ENCODE data around the gene LRRC1.
A peak's percentile ranks its signal among the peaks of the same experiment; 100 is the strongest.

The LRRC1 gene

DNA sequence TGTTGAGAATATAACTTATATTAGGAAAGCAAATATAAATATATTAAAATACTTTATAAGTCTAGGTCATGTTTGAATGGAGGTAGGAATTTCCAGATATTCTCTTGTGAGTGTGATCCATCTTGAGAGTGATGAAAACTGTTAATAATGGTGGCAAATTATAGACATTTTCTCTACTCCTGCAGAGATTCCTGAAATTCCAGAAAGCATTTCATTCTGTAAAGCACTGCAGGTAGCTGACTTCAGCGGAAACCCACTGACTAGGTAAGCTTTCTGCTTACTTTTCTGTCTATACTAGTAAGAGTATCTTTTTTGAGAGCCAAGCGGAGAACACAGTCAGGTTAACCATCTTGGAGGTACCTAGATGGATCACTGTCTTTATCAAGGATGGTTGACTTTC lies 84.0 kb downstream of the LRRC1 start:
- no peak for FAIRE-seq
- DNase-seq (ENCODE audit: low spot score), result no peak

DNA sequence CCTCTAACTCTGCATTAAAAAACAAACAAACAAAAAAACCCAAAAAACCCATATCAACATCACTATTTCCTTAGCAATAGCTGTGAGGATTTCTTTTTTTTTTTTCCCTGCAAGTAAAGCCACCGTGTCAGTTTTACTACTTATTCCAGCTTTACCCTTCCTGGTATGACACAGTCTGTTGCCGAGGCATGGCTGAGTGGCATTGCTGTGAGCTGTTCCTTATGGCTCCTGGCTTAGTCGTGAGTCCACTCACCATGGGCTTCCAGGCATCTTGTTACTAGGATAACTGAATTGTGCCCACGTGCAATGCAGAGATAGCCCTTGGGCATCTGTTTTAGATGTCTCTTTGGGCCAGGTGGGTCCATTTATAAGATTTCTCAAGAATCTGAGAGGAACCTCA lies 84.8 kb downstream of the LRRC1 start:
- FAIRE-seq (no peak), DNase-seq (ENCODE audit: low spot score) (peak; percentile 9)

DNA sequence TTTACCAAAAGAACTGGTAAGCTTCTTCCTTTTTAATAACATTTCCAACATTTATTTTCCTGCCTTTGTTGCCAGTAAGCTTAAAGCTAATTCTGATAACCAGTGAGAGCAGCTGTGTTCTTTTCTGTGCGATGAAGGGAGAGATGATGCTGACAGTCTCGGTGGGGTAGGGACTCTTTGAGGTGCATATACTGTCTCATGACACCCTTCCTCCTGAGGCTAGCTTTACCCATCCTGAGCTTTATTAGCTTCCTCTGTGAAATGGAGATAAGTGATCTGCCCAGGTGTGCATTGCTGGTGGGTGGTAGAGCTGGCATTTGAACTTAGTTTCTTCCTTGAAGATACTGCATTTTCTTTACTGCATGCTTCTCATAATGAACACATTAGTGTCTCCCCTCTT lies 92.5 kb downstream of the LRRC1 start:
- no peak for DNase-seq (ENCODE audit: low spot score)
- FAIRE-seq, result no peak

DNA sequence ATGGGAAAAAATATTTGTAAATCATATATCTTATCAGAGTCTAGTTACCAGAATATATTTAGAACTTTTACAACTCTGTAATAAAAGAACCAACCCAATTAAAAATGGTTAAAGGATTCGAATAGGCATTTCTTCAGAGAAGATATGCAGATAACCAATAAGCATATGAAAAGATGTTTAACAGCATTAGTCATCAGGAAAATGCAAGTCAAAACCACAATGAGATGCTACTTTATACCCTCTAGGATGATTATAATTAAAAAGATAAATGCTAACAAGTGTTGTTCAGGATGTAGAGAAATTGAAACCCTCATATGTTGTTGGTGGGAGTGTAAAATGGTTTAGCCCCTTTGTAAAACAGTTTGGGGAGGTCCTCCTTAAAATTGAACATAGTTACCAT lies 94.1 kb downstream of the LRRC1 start:
- FAIRE-seq, result no peak
- DNase-seq (ENCODE audit: low spot score), result no peak

DNA sequence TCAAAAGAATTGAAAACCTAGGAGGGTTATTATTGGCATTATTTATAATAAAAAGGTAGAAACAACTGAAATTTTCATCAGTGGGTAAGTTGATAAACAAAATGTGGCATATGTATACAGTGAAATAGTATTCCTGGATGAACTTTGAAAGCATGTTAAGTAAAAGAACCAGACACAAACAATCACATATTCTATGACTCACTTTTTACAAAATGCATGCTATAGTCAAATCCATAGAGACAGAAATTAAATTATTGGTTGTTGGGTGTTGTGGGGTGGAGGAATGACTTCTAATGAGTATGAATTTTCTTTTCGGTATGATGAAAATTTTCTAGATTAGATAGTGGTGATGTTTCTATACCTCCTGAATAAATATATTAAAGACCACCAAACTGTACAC lies 94.6 kb downstream of the LRRC1 start:
- no peak for FAIRE-seq
- no peak for DNase-seq (ENCODE audit: low spot score)

DNA sequence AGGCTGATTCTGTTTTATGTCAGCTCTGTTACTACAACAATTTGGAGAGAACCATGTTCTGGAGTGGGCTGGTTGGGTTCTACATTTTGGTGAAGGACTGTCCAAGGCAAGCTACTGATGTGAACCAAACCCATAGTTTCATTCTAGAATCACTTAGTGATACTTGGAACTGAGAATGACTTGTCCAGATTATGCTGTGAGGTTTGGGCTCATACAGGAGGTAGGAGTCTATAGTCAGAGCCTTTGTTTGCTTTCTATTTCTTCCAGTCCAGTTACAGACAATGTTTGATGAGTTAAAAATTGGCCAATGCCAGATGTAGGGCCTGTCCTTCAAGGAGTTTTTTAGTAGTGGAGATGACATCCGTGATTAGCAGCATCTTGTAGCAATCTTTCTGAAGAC lies 97.9 kb downstream of the LRRC1 start:
- no peak for FAIRE-seq

DNA sequence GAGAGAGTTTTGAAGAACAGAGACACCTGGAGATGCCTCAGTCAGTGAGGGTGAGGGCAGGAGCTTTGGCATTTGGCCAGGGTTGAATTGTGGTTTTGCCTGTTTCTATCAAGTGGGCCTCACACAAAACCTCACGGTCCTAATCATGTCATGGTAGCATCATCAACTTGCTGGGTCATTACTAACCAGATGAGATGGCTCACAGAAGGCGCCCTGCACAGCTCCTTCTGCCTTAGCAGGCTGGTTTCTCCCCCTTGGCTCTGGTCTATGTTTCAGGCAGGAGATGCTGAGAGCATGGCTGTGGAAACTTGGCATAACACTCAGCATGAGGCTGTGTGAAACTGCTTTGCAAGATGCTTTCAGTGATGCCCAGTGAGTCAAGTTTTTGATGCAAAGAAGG lies 99.3 kb downstream of the LRRC1 start:
- DNase-seq (ENCODE audit: low spot score) (peak; percentile 57), FAIRE-seq (peak; percentile 77)

More for the DNA sequence above, 97.9 kb downstream of the LRRC1 start:
- DNase-seq (ENCODE audit: low spot score), result no peak

DNA sequence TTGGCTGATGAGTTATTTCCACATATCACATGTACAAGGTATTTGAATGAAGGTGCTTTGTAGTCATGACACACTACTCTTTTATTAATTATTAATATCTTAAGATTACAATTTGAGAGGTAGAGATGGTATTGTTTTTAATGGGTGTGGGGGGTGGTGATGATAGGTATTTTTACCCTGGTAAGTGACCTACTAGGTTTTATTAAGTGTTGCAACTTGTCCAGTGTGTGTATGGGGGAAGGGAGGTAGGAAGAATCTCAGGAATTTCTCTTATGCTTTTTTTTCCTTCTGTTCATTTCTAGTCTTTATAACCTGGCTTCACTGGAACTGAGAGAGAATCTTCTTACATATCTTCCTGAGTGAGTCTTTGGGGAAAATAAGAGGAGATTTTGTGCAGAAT lies 101.4 kb downstream of the LRRC1 start:
- FAIRE-seq (peak; percentile 45), DNase-seq (ENCODE audit: low spot score) (no peak)

DNA sequence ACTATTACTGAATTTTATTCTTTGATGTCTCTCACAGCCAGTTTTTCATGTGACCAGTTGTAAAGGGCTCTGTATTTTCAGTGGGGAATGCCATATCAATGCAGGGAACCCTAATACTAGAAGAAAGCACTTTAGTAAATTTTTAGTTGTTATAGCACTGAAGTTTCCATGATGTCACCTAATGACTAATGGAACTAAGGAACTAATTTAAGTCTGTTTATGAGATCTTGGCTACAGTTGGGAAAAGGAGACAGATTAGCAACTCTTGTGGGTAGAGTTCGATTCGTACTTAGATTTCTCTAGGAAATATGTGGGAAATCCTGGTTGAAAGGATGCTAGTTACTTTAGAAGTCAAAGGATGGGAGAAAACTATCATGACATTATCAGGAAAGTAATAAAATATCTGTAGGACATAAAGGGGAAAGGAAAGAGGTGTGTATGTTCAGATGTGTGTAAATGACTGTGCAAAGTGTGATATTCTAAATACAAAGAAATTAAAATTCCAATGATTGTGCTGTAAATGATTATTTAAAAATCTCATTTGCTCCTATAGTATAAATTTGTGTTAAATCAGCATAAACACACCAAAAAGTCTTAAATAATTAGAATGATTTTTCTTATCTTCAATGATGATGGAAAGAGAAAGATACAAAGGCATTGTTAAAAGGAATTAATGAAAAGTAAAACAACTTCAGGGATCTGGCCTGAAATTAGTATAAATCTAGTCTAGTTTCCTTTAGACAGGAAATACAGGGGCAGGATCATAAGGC lies 103.4 kb downstream of the LRRC1 start:
- FAIRE-seq, result no peak
- DNase-seq (ENCODE audit: low spot score), result no peak

DNA sequence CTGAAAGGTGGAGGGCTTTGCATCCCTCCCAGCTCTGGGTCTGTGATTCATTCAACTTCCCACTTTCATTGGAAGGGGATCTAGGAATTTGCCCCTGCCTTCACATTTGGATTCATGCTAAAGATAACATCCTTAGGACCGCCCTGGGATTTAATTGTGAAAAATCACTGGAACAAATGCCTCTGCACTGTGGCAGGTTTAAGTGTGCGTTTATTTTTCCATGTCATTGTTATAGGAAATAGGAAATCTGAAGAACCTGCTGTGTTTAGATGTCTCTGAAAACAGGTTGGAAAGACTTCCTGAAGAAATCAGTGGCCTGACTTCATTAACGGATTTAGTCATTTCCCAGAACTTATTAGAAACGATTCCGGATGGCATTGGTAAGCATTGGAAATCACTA lies 104.7 kb downstream of the LRRC1 start:
- FAIRE-seq, result no peak
- no peak for DNase-seq (ENCODE audit: low spot score)

DNA sequence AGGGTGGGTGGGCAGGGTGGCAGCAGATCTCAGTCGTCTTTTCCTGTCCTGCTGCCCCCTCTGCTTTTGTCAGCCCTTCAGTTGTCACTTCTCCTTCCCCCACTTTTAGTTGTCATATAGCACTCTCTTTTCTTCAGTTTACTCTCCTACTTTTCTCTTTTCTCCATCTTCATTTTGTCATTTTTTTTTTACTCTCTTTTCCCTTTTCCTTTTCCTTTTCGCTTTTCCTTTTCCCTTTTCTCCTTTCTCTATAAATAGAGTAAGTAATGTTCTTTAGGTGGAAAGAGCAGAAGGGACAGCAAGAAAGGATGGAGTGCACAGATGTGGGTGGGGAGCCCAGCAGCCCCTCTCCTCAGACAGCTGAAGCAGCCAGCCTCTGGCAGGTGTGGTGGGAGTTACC lies 108.6 kb downstream of the LRRC1 start:
- DNase-seq (ENCODE audit: low spot score) (no peak), FAIRE-seq (no peak)

DNA sequence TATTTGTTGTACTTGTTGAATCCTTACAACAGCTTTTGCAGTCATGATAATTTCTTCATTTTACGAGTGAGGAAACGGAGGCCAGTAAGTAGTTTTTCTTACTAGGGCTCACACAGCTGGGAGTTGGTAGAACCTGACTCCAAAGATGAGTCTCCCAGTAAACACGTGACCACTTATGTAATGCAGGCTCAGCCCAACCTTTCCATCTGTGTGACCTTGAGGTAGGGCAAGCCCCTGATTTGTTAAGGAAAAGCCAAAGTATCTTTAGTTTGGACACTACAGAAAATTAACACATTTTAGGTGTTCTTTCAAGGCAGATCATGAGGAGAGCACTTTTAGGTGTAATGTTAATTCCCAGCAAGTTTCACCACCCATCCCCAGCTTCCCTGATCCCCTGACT lies 111.3 kb downstream of the LRRC1 start:
- FAIRE-seq, result no peak
- DNase-seq (ENCODE audit: low spot score), result no peak

DNA sequence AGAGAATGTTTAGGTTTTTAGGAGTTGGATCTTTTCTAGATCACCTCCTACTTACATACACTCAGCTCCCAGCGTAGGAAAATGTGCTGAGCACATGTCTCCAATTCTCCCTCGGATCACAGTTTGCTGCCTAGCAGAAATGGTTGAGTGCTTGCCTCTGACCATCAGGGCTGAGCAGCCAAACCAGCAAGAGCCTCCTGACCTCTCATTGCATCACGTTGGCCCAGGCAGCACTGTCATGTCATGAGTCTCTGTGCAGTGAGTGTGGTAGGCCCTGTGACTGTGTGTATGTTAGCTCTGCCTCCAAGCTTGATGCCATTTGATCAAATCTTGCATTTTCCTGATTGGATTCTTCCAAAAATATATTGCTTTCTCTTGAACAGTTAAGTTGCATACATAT lies 112.0 kb downstream of the LRRC1 start:
- FAIRE-seq (no peak), DNase-seq (ENCODE audit: low spot score) (no peak)

DNA sequence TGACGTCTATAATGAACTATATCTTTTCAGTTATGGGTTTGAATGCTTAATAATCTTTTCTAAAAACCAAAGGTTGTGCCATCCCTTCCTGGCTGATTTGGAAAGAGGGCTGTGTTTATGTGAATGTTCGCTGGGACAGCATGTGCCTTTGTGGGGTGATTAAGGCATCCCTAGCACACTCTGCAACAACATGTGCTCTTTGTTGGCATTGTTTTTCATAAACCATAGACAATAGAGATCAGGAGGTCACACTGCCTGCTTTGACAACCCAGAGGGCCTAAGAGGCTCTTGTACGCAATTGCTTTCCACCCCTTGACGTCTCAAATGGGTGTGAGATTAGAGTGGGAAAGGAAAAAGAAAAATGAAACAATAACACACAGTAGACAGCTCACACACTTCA lies 116.0 kb downstream of the LRRC1 start:
- DNase-seq (ENCODE audit: low spot score) (no peak), FAIRE-seq (no peak)

DNA sequence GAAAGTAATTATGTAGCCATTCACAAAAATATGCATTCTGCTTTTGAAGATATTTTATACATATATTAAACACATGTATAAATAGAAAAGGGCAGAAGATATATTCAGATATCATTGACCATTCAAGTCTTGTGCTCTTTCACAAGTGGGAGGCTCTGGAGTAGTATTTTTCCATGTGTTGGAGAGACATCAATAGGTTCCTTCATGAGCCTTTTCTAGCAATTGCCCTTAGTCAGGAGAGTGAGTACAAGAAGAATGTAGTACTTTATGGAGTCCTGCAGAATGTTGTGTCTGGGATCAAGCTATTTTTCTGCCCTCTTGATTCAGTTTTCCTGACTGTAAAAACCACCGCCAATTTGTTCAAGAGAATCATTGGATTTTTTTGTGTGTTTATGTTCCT lies 117.9 kb downstream of the LRRC1 start:
- no peak for FAIRE-seq

DNA sequence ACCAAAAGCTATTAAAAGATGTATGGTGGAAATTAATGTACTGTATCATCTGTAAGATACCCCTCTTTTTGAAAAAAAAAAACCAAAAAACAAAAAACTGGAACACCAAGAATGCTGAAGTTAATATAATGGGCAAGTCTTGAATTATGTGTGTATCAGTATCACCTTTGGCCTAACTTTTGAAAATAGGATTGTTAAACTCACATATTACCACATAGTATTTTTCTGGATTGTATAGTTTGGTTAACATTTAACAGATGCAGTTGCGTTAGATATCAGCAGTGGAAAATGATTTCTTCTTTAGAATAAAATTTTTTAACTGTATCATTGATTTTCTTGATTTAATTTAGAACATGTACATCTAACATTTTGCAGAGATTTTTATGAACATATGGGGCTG lies 118.5 kb downstream of the LRRC1 start:
- FAIRE-seq (no peak), DNase-seq (ENCODE audit: low spot score) (no peak)

More for the DNA sequence above, 117.9 kb downstream of the LRRC1 start:
- DNase-seq (ENCODE audit: low spot score), result no peak

DNA sequence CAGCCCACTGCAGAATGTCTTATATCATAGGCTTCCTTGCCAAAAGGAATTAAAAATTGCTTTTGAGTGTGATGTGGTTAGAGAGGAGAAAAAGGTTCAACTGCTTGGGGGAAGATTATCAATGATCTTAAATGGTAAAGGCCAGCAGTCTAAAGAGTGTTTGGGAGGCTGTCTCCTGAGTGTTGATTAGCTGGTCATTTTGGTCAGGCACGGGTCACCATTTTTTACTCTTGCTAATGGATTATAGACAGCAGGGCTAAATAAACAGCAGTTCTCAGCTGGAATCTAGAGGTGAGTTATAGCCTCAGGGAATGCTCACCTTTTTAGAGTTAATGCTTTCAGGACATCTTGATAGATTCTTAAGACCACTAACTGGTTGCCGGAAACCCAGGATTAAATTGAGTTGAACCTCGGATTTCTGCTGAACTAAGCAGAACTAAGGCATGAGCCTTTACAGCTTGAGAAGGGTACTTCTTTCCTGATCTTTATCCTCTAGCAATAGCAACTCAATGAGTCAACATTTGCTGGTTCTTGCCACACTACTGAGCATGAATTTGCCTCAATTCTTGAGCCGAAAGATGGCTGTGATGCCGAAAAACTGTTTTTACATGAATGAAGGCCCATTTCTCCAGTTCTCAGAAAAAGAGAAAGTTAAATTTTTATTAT lies 120.4 kb downstream of the LRRC1 start:
- no peak for FAIRE-seq

DNA sequence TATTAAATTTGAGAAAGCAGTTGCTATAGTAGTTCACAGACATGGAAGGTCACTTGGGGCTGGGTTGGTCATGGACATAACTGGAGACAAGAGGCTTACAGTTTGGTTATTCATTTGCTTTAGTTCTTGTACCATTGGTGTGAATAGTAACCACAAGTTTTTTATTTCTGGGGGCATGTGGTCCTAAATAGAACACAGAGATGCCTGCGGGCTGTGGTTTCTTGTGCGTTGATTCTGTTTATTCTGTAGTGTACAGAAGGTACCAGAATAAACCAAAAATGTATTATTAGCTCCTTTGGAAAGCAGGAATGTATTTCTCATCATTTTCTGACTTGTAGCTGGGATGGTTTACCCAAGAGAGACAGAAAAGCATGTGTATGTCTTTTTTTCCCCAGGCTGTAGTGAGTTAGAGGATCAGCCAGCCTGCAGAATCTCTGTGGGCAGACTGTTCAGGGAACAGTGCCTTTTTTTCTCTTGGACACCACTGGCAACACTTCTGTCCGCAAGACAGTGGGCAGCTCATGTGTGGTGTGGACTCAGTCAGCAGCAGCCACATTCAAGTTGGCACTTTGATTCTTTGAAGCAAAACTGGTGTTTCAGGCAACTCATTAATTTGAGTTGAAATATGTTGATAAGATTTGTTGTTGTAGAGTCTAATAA lies 122.1 kb downstream of the LRRC1 start:
- DNase-seq (ENCODE audit: low spot score) (peak; percentile 63), FAIRE-seq (peak; percentile 95)

More for the DNA sequence above, 120.4 kb downstream of the LRRC1 start:
- DNase-seq (ENCODE audit: low spot score), result no peak

DNA sequence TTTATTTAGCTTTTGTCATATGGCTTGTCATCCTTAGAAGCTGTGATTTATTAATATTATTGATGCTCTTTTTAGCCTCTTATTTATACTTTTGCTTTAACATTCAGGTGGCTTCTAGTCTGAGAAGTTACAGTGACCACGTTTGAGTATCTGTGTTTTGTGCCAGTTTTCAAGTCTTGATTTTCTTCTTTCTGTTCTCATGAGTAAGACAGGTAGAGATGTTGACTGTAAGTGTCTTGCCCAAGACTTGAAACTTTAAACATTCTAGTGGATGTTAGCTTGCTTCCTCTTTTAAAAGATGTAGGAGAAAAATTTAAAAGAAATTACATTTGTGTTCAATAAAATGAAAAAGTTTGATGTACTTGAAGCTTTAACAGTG lies 122.6 kb downstream of the LRRC1 start:
- FAIRE-seq (no peak), DNase-seq (ENCODE audit: low spot score) (no peak)

DNA sequence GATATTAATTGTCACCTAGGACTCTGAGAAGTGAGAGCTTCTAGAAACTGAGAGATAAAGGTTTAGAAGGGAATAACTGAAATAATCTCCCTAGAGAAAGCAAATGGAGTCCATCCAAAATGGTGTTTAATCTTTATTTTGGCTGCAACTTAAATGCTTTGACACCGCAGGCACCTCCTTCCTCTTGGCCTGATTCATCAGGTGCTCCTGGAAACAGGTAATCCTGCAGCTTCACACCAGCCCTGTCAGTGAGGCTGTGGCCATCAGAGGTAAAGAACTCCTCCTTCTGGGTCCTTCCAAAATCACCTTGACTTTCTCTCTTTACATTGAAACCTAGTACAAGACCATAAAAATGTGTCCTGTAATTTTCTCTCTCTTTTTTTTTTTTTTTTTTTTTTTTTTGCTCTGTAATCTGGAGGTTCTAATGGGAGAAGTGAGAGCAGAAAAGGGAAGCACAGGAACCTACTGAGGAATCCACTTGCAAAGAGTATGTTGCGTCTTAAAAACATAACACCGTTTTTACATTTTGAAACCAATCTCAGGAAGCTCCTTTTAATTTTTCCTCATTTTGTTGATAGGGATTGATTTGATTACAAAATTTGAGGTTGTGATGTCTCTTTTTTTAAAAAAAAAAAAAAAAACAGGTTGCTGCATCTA lies 124.2 kb downstream of the LRRC1 start:
- DNase-seq (ENCODE audit: low spot score) (no peak), FAIRE-seq (no peak)

DNA sequence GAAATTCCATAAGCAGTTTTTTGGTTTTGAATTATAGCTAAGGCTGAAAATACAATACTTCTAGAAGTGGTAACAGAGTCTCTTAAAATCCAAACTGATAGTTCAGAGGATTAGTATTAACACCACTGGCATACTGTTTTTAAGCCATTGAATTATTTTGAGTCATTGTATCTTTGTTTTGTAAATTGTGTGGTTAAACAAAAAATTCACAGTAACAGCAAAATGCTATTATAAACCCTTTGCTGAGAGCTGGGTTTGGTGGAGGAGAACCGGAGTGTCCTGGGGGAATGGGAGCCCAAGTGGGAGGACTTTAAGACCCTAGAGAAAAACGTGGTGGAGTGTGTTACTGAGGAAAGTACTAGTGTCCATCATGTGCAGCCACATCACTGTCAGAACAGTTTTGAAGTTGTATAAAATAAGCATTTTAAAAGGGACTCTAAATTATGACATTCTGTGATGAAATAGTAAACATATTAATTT lies 125.1 kb downstream of the LRRC1 start:
- no peak for FAIRE-seq
- no peak for DNase-seq (ENCODE audit: low spot score)

DNA sequence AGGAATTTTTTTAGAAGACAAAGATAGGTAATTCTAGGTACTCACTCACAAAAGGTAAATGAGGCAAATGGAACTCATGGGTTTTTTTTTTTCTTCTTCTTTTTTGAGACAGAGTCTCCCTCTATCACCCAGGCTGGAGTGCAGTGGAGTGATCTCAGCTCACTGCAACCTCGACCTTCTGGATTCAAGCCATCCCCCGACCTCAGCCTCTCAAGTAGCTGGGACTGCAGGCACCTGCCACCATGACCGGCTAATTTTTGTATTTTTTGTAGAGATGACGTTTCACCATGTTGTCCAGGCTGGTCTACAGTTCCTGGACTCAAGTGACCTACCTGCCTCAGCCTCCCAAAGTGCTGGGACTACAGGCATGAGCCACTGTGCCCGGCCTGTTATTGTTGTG lies 126.1 kb downstream of the LRRC1 start:
- FAIRE-seq, result no peak
- no peak for DNase-seq (ENCODE audit: low spot score)
